Measurements from ENCODE around the gene MYMK. TPM values are rescaled to one million over a fixed set of nuclear protein-coding genes. Genes with fewer than 3 reads are reported as not detected.

The MYMK gene
- total and polyA plus RNA-seq, 2 of the 8 experiments (the other 6 are each of a cell fraction or from before 2014, with no cell fraction given) = not detected

DNA sequence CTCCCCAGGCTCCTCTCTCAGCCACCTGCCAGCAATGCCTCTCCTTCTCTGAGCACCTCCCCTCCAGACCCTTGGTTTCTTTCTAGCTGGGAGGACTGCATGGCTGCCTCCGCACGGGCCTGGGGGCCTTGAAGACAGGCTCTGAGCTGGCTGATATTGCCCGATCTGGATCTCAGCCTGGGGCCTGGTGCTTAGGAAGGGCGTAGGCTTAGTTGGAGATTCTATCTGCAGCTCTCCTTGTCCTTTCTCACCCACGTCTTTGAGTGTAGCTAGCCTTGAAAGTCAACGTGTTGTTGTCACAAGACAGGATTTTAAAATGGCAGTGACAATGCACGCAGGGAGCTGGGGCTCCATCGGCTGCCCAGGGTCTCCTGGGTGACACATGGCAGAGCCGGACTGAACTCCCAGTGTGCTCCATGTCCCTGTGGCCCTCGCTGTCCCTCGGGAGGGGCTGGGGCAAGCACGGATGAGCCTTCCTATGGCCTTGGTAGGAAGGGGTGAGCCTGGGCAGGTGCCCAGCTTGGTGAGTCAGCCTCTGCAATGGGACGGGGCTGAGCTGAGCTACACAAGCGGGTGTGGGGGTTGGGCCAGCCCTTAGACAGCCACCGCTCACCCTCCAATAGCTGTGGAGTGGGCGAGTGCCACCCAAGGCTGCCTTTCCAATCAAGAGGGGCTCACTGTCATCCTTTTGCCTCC is 19.2 kb upstream of the MYMK start:
- Histone ChIP-seq H3K4me1 (replicated peaks in 1 of 4; ENCODE audit: control insufficient read depth in 3 of 4, insufficient read depth in 4 of 4, low read length in 3 of 4) (peaks cover 0 to 18% (median 10%) of the 10 kb centered on the region in 4 experiments; a peak in 5 of 7 replicates), H2BK15ac (ENCODE audit: low read length) (no peak overlapping the region), H3K27me3 (replicated peaks in 1 of 4; ENCODE audit: control insufficient read depth in 3 of 4, extremely low read depth in 1 of 4, insufficient read depth in 3 of 4, low read length in 3 of 4) (peaks cover 0 to 4% (median 0%) of the 10 kb centered on the region in 4 experiments; a peak in 3 of 7 replicates), H3K14ac (ENCODE audit: insufficient read length) (no peak overlapping the region), H2BK20ac (ENCODE audit: low read length) (no peak overlapping the region), H3K23me2 (ENCODE audit: low read depth, low read length) (no peaks in the 10 kb centered on the region), H3K23ac (ENCODE audit: insufficient read length) (no peak overlapping the region), H4K8ac (ENCODE audit: extremely low read depth, insufficient read depth, low read length) (no peak overlapping the region), H4K91ac (replicated peaks; ENCODE audit: insufficient read length, low read length) (no peak overlapping the region), H3K79me1 (ENCODE audit: low read depth, low read length) (no peaks in the 10 kb centered on the region), H2AFZ (ENCODE audit: low read length) (no peak overlapping the region), H2AK5ac (ENCODE audit: low read depth, low read length) (no peak overlapping the region), H4K20me1 (replicated peaks in 1 of 2; ENCODE audit: control insufficient read depth in 1 of 2, insufficient read depth in 2 of 2, low read length in 2 of 2) (no peaks in the 10 kb centered on the region), H3K56ac (replicated peaks; ENCODE audit: insufficient read length, low read depth, low read length) (no peak overlapping the region), H3K27ac (ENCODE audit: low read depth, low read length) (no peak overlapping the region), H3K9ac (replicated peaks in 1 of 4; ENCODE audit: extremely low read depth in 1 of 4, low read depth in 3 of 4, low read length in 3 of 4) (no peak overlapping the region), H2BK12ac (ENCODE audit: low read depth, low read length) (no peak overlapping the region), H3K4ac (replicated peaks; ENCODE audit: insufficient read length, low read depth, low read length) (no peak overlapping the region), H3K4me2 (ENCODE audit: insufficient read depth in 1 of 2, low read depth in 2 of 2, low read length in 2 of 2) (no peak overlapping the region), H3K18ac (ENCODE audit: extremely low read depth, low read length) (no peak overlapping the region), H4K5ac (ENCODE audit: insufficient read length, low read depth, low read length) (no peak overlapping the region), H2BK5ac (ENCODE audit: low read depth, low read length) (no peak overlapping the region), H2BK120ac (replicated peaks; ENCODE audit: low read depth, low read length) (no peak overlapping the region), H3K9me3 (ENCODE audit: insufficient read depth in 2 of 2, low read depth in 1 of 2, low read length in 1 of 2) (no peaks in the 10 kb centered on the region), H3K36me3 (ENCODE audit: control insufficient read depth in 2 of 4, insufficient read depth in 4 of 4, low read length in 3 of 4) (no peaks in the 10 kb centered on the region), H3K79me2 (ENCODE audit: control insufficient read depth in 1 of 2, insufficient read depth in 2 of 2, low read length in 2 of 2) (no peaks in the 10 kb centered on the region), H3K4me3 (ENCODE audit: extremely low read depth in 1 of 4, insufficient read depth in 2 of 4, low read depth in 3 of 4, low read length in 4 of 4) (no peak overlapping the region)
- WGBS, 2 experiments (ENCODE audit: extremely low coverage in 1 of 2, insufficient coverage in 1 of 2, insufficient read length in 1 of 2, insufficient replicate concordance in 2 of 2, low coverage in 1 of 2, low lambda C conversion rate in 2 of 2, missing lambda C conversion rate in 1 of 2) = 87% methylated on average over 11 of the region's 16 CpGs; no CpG with 5 or more reads in 1 of the 2 experiments
- FAIRE-seq (no peak), DNase-seq (ENCODE audit: low read depth in 1 of 2, low spot score in 2 of 2) (no peak)
- POLR2A ChIA-PET (ENCODE audit: partially characterized antibody) = interaction anchor here (0.9 to 2.1 kb wide), 3 partner anchors 10 to 42 kb away, joined by 3 to 9 read pairs (median 7); partner anchors contain the start of gene ADAMTSL2
- CTCF ChIA-PET (ENCODE audit: partially characterized antibody) = interaction anchor here (0.8 to 2.6 kb wide), 13 partner anchors 10 to 183 kb away, joined by 3 to 19 read pairs (median 5); partner anchors contain the start of gene ADAMTSL2
- TF ChIP-seq NRF1 (IDR thresholded peaks at IDR 0.05; ENCODE audit: low read depth, low read length) = no peak
- TF ChIP-seq BCL11A (IDR thresholded peaks at IDR 0.05; ENCODE audit: low read depth in 2 of 2, low read length in 2 of 2) = no peak
- no peak for TF ChIP-seq JUN (IDR thresholded peaks at IDR 0.05; ENCODE audit: low read depth, low read length)
- TF ChIP-seq POLR2AphosphoS5 (IDR thresholded peaks at IDR 0.05; ENCODE audit: low read depth, low read length) = no peak
- TF ChIP-seq SIRT6 (IDR thresholded peaks at IDR 0.05; ENCODE audit: low read length) = no peak
- TF ChIP-seq TAF7 (optimal IDR thresholded peaks at IDR 0.05; ENCODE audit: borderline replicate concordance, low read depth, low read length) = no peak
- no peak for TF ChIP-seq CBX8 (IDR thresholded peaks at IDR 0.05; ENCODE audit: borderline replicate concordance, low read depth, low read length)
- no peak for TF ChIP-seq TCF12 (IDR thresholded peaks at IDR 0.05; ENCODE audit: low read depth, low read length)
- TF ChIP-seq SRF (IDR thresholded peaks at IDR 0.05; ENCODE audit: low read depth, low read length) = no peak
- TF ChIP-seq TBP (IDR thresholded peaks at IDR 0.05; ENCODE audit: low read depth, low read length) = no peak
- TF ChIP-seq EGR1 (IDR thresholded peaks at IDR 0.05; ENCODE audit: borderline replicate concordance, low read depth, low read length) = no peak
- TF ChIP-seq, protein P1, sequence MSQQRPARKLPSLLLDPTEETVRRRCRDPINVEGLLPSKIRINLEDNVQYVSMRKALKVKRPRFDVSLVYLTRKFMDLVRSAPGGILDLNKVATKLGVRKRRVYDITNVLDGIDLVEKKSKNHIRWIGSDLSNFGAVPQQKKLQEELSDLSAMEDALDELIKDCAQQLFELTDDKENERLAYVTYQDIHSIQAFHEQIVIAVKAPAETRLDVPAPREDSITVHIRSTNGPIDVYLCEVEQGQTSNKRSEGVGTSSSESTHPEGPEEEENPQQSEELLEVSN (IDR thresholded peaks at IDR 0.05) = no peak
- no peak for TF ChIP-seq GABPA (IDR thresholded peaks at IDR 0.05; ENCODE audit: borderline replicate concordance, insufficient read depth, low read length)
